Subcutaneous abdominal adipose tissue (tissue), 5 donors: ENCODE data around the gene PGM5.

Experiments
- H3K27ac ChIP-seq: one replicate; pipeline ENCODE4 v1.7.0; 2013; ENCODE audit warnings: low read depth, mild to moderate bottlenecking, inconsistent platforms, low read length, moderate library complexity
- H3K27me3 ChIP-seq, 5 donors: one replicate each; pipeline ENCODE4 v1.7.0; 2013; ENCODE audit warnings: low read length in 5 of 5, inconsistent platforms in 1 of 5; ENCODE audit not compliant: control insufficient read depth in 5 of 5, insufficient read depth in 4 of 5
- H3K36me3 ChIP-seq, 5 donors: one replicate each; pipeline ENCODE4 v1.7.0; 2013; ENCODE audit warnings: low read length in 5 of 5; ENCODE audit not compliant: control insufficient read depth in 5 of 5, insufficient read depth in 5 of 5
- H3K4me1 ChIP-seq, 5 donors: one replicate each; pipeline ENCODE4 v1.7.0; 2013; ENCODE audit warnings: low read length in 5 of 5, mild to moderate bottlenecking in 3 of 5, moderate library complexity in 1 of 5; ENCODE audit not compliant: control insufficient read depth in 5 of 5, insufficient read depth in 5 of 5
- H3K4me3 ChIP-seq, 5 donors: one replicate each; pipeline ENCODE4 v1.7.0; 2013; ENCODE audit warnings: low read length in 5 of 5, low read depth in 1 of 5
- H3K9ac ChIP-seq, 5 donors: one replicate each; pipeline ENCODE4 v1.7.0; 2013; ENCODE audit warnings: low read length in 5 of 5, mild to moderate bottlenecking in 4 of 5, moderate library complexity in 3 of 5
- H3K9me3 ChIP-seq, 5 donors: one replicate each; pipeline ENCODE4 v1.7.0; 2013; ENCODE audit warnings: low read length in 5 of 5; ENCODE audit not compliant: control insufficient read depth in 5 of 5
- donor health status: healthy.
- donor health status: healthy.
- donor health status: healthy.
- donor health status: healthy.
- donor health status: healthy.

Gene PGM5

DNA sequence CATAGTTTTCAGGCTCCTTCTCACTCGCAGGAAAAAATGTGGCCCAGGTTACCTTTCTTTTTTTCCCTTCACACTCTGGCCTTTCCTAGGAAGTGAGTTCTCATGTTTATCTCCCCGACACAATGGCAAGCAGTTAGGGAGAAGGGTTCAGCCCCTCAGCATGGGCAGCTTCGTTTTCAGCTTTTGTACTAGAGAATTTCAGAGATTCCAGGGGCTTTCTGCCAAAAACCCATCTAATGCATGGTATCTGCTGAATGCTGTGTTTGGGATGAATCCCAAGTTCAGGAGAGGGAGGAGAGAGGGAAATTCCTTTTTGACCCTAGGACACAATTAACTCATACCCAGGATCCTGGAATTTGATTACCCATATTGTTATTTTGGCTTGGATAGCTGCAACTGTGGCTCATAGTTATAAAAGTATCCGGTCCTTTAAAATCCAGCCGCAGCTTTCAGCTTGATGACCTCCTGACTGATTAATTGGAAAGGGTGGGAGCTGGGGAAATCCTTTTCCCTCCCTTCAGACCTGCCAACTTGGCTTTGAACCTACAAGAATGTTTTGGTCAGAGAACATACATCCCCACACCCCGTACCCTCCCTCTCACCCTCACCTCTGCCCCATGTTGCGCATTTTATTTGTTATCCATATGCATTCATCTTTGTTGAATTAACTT lies 105.8 kb downstream of the PGM5 start:
- peaks cover 0 to 2% (median 0%) of the 10 kb centered on the region in 5 donors for H3K36me3 ChIP-seq
- H3K27ac ChIP-seq, result no peak overlapping the region
- H3K4me3 ChIP-seq, result no peak overlapping the region
- peaks cover 0 to 8% (median 0%) of the 10 kb centered on the region in 5 donors for H3K4me1 ChIP-seq
- no peak overlapping the region for H3K9ac ChIP-seq
- peaks cover 0 to 2% (median 0%) of the 10 kb centered on the region in 5 donors for H3K9me3 ChIP-seq
- no peaks in the 10 kb centered on the region for H3K27me3 ChIP-seq

DNA sequence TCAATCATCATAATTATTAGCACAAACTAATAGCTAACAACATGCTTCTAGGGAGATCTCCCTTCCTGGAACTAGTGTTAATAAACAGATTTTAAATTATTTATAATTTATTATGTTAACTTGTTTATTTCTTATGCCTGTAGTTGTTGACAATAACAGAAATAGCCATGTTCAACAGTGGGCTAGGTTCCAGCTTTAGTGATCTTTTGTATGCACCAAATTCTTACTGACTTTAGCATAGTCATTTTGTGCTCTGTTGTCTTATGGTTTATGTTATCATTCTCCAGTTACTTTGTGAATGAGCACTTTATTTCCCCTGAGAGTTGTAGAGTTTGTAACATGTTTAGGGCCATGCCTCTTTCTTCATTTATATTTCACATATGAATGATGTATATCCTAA lies 113.7 kb downstream of the PGM5 start:
- Histone ChIP-seq H3K9ac (no peak overlapping the region), H3K9me3 (peaks cover 0 to 2% (median 0%) of the 10 kb centered on the region in 5 donors), H3K27me3 (no peaks in the 10 kb centered on the region), H3K36me3 (no peaks in the 10 kb centered on the region), H3K27ac (no peak overlapping the region), H3K4me3 (no peak overlapping the region), H3K4me1 (peaks cover 0 to 3% (median 0%) of the 10 kb centered on the region in 5 donors)

DNA sequence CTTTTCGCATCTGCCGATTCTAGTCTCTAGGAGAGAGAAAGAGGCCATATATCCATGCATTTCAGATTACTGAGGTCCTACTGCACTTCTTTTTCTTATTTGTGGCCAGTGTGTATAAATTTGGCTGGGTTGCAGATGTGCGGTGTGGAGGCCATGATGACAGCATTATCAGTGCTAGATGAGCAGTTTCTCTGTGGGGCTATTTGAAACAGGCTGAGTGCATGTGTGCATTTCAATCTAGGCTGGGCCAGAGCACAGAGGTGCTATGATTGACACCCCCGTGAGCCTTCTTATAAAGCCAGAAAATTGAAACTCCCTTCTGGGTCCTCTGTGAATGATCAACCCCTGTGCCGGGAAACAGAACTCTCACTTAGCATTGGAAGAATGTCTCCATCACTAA lies 114.2 kb downstream of the PGM5 start:
- no peak overlapping the region for H3K27ac ChIP-seq
- H3K4me3 ChIP-seq, result no peak overlapping the region
- peaks cover 0 to 2% (median 0%) of the 10 kb centered on the region in 5 donors for H3K9me3 ChIP-seq
- peaks cover 0 to 3% (median 0%) of the 10 kb centered on the region in 5 donors for H3K4me1 ChIP-seq
- no peaks in the 10 kb centered on the region for H3K36me3 ChIP-seq
- no peak overlapping the region for H3K9ac ChIP-seq
- no peaks in the 10 kb centered on the region for H3K27me3 ChIP-seq

DNA sequence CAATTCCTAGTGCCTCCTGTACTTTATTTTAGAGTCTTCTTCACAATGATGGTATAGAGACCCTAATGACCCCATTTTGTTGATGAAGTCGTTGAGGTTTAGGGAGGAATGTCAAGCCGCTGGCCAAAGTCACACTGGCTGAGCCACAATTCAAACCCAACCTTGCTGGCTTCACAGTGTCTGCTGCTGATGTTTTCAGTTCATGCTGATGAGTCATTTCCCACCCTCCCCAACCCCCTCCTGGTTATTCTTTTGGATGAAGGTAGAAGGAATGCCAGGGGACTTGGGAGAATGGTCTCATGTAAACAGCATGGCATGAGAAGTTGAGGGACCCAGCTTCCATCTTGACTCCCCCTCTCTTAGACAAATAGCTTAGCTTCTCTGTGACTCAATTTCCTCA lies 115.7 kb downstream of the PGM5 start:
- H3K4me1 ChIP-seq, result peaks cover 0 to 11% (median 0%) of the 10 kb centered on the region in 5 donors
- H3K9me3 ChIP-seq, result no peaks in the 10 kb centered on the region
- H3K9ac ChIP-seq, result no peak overlapping the region
- no peak overlapping the region for H3K27ac ChIP-seq
- no peaks in the 10 kb centered on the region for H3K36me3 ChIP-seq
- no peaks in the 10 kb centered on the region for H3K27me3 ChIP-seq
- no peak overlapping the region for H3K4me3 ChIP-seq

DNA sequence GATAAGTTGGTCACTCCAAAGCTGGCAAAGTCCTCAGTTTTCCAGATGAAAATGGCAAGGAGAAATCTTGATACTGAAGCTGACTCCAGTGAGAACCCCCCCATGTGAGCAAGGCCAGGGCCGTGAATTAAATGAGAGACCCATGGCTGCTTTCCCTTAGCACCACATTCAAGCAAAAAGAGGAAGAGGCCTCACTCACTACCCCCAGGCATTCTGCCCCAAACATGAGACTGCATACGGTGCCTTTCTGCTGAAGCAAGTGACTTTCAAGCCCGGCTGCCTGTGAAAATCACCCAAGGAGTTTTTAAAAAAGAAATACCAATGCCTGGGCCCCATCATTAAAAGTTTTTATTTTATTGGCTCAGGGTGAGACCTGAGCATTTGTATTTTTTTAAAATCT lies 117.4 kb downstream of the PGM5 start:
- no peak overlapping the region for H3K4me3 ChIP-seq
- no peaks in the 10 kb centered on the region for H3K9me3 ChIP-seq
- no peak overlapping the region for H3K27ac ChIP-seq
- peaks cover 0 to 9% (median 0%) of the 10 kb centered on the region in 5 donors for H3K4me1 ChIP-seq
- no peak overlapping the region for H3K9ac ChIP-seq
- H3K36me3 ChIP-seq, result no peaks in the 10 kb centered on the region
- H3K27me3 ChIP-seq, result no peaks in the 10 kb centered on the region

DNA sequence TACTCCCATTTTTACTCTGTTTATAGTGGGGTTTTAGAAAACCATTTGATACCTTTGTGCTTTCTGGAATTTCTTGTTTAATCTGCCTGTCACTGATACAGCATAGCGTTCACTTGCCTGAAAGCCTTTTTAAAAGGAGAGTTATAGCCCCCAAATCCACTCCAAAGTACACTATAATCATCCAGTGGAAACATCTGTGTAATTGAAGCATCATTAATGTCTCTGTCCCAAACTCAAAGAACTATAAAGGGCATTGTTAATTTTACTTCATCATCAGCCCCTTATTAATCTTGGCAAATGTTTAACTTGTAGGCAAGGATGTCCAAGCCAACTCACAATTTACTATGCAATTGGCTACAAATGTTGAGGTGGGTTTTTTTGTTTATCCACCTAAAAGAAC lies 120.0 kb downstream of the PGM5 start:
- H3K9ac ChIP-seq, result no peak overlapping the region
- H3K27me3 ChIP-seq, result no peaks in the 10 kb centered on the region
- no peak overlapping the region for H3K4me3 ChIP-seq
- H3K27ac ChIP-seq, result no peak overlapping the region
- no peaks in the 10 kb centered on the region for H3K9me3 ChIP-seq
- H3K4me1 ChIP-seq, result peaks cover 0 to 9% (median 0%) of the 10 kb centered on the region in 5 donors
- H3K36me3 ChIP-seq, result no peaks in the 10 kb centered on the region

DNA sequence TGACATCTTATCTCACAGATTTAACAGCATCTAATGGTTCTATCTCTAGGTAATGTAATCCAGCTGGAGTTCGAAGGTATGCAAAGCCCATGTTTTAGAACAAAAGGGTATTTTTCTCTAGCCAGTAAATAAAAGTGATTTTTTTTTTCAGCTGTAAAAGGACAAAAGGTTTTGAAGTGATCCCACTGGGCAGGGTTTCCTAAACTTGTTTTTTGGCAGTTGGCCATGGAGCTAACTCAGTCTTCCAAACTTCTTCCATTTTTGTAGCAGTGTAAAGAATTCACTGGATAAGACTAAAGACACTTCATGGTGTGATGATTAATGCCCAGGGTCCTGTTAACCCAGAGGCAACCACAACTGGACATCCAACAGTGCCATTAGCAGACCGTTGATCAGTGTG lies 120.4 kb downstream of the PGM5 start:
- Histone ChIP-seq H3K4me1 (peaks cover 0 to 9% (median 0%) of the 10 kb centered on the region in 5 donors), H3K27ac (no peak overlapping the region), H3K9ac (no peak overlapping the region), H3K4me3 (no peak overlapping the region), H3K27me3 (no peaks in the 10 kb centered on the region), H3K9me3 (no peaks in the 10 kb centered on the region), H3K36me3 (no peaks in the 10 kb centered on the region)

DNA sequence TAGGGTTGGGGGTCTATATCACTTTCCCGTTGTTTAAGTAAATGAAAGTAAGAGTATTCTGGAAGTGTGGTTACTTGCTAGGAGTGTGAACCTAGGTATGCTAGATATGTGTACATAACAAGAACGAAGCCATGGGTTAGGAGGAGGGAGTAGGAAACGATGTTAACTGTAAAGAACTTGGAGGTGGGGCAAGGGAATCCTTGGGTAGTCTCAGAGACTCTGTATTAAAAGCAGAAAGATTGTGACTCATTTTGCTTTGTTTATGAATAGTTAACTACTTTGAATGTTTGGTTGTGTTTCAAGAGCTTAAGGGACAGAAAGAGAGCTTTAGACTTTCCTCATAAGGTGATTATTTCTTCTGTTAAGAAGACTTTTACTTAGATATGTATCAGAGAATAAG lies 124.4 kb downstream of the PGM5 start:
- H3K36me3 ChIP-seq, result peaks cover 0 to 12% (median 4%) of the 10 kb centered on the region in 5 donors
- H3K27ac ChIP-seq, result no peak overlapping the region
- peaks cover 0 to 5% (median 2%) of the 10 kb centered on the region in 5 donors for H3K9me3 ChIP-seq
- no peaks in the 10 kb centered on the region for H3K27me3 ChIP-seq
- H3K4me1 ChIP-seq, result peaks cover 0 to 9% (median 0%) of the 10 kb centered on the region in 5 donors
- H3K4me3 ChIP-seq, result no peak overlapping the region
- H3K9ac ChIP-seq, result no peak overlapping the region

DNA sequence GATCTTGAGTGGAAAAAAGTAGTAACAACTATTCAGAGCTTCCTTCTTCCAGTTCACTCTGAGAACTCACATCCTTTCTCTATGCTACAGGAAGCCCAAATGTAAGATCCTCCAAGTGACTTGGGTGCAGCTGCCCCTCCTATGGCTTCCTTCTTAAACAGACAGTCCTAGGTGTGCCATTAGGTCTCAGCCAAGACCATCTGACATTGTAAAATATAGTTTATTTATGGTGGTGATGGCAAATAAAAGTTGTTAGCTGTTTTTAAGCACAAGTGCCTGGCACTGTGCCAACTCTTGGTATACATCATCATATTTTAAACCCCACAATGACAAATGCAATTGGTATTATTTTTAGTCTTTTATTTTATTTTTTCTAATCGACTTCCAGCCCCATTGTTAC lies 126.1 kb downstream of the PGM5 start:
- H3K27me3 ChIP-seq, result no peaks in the 10 kb centered on the region
- peaks cover 0 to 18% (median 8%) of the 10 kb centered on the region in 5 donors for H3K9me3 ChIP-seq
- no peak overlapping the region for H3K4me3 ChIP-seq
- H3K27ac ChIP-seq, result no peak overlapping the region
- H3K4me1 ChIP-seq, result no peaks in the 10 kb centered on the region
- peaks cover 4 to 12% (median 8%) of the 10 kb centered on the region in 5 donors for H3K36me3 ChIP-seq
- H3K9ac ChIP-seq, result no peak overlapping the region

DNA sequence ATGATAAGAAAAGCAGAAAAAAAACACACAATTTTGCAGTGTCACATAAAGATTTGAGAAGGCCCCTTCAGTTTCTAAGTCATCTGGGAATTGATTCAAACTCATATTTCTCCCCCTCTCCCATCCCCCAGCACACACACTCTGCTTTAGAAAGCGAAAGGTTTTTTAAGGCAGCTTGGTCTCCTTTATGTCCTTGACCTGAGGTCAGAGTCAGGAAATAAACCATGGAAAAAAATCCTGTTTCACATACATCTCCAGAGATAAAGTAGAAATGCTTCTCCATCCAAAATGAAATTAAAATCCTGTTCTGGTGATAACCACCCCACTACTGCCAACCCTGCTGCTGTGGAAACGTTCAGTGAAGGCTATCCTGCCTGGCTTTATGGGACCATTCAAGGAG lies 131.7 kb downstream of the PGM5 start:
- H3K9ac ChIP-seq, result no peak overlapping the region
- H3K9me3 ChIP-seq, result peaks cover 0 to 18% (median 8%) of the 10 kb centered on the region in 5 donors
- H3K4me1 ChIP-seq, result no peaks in the 10 kb centered on the region
- no peaks in the 10 kb centered on the region for H3K27me3 ChIP-seq
- H3K27ac ChIP-seq, result no peak overlapping the region
- peaks cover 4 to 12% (median 8%) of the 10 kb centered on the region in 5 donors for H3K36me3 ChIP-seq
- H3K4me3 ChIP-seq, result no peak overlapping the region
